Keratinocyte (primary cell): ENCODE measurements around the gene PIGT. TPM values are rescaled to one million over a fixed set of nuclear protein-coding genes. Genes with fewer than 3 reads are reported as not detected.

Experiments used
- DNase-seq: peaks from one replicate; pipeline ENCODE4 v3.0.0-alpha.2; 2011; ENCODE audit warnings: low read depth, missing footprints, low spot score
- FAIRE-seq: peaks from 2 replicates; lab custom pipeline; 2011; peaks lifted over from hg19 to GRCh38; lab: Jason Lieb, UNC
- H2AFZ ChIP-seq: 2 replicates; pipeline ENCODE4 v1.6.0; 2012; ENCODE audit warnings: low read length, control low read depth, inconsistent platforms; ENCODE audit not compliant: control insufficient read depth
- H3K27ac ChIP-seq: 2 replicates; pipeline ENCODE4 v1.5.1; 2011; ENCODE audit warnings: low read length; ENCODE audit not compliant: control insufficient read depth, insufficient read depth
- H3K27me3 ChIP-seq: 3 replicates; pipeline ENCODE4 v1.6.0; 2011; ENCODE audit warnings: low read length; ENCODE audit not compliant: control insufficient read depth, insufficient read depth; ENCODE audit errors: extremely low read depth
- H3K36me3 ChIP-seq, 2 experiments: 2 replicates in 1 of 2; 3 replicates in 1 of 2; pipeline ENCODE4 v1.5.1; 2011; ENCODE audit warnings: low read length in 2 of 2, mild to moderate bottlenecking in 1 of 2; ENCODE audit not compliant: control insufficient read depth in 2 of 2, insufficient read depth in 2 of 2; ENCODE audit errors: extremely low read depth in 1 of 2
- H3K4me1 ChIP-seq: 3 replicates; pipeline ENCODE4 v1.5.1; 2011; ENCODE audit warnings: low read length; ENCODE audit not compliant: control insufficient read depth, insufficient read depth; ENCODE audit errors: extremely low read depth
- H3K4me2 ChIP-seq: 3 replicates; pipeline ENCODE4 v1.6.0; 2011; ENCODE audit warnings: low read depth, low read length; ENCODE audit not compliant: control insufficient read depth, insufficient read depth; ENCODE audit errors: extremely low read depth
- H3K4me3 ChIP-seq, 3 experiments: fragments of 200-600 bp in 1 of 3; sonication (generic) in 1 of 3; 2 replicates in 2 of 3; 3 replicates in 1 of 3; pipeline ENCODE4 v1.5.1; 2011 to 2016; ENCODE audit warnings: low read length in 3 of 3, mild to moderate bottlenecking in 3 of 3, control low read depth in 2 of 3, inconsistent platforms in 1 of 3, low read depth in 1 of 3, mixed read lengths in 1 of 3, mixed run types in 1 of 3, moderate library complexity in 1 of 3; ENCODE audit not compliant: control insufficient read depth in 2 of 3, insufficient read depth in 2 of 3; ENCODE audit errors: extremely low read depth in 1 of 3
- H3K79me2 ChIP-seq: 2 replicates; pipeline ENCODE4 v1.6.0; 2012; ENCODE audit warnings: low read length; ENCODE audit not compliant: control insufficient read depth, insufficient read depth
- H3K9ac ChIP-seq: 3 replicates; pipeline ENCODE4 v1.6.0; 2011; ENCODE audit warnings: low read length; ENCODE audit not compliant: control insufficient read depth, insufficient read depth; ENCODE audit errors: extremely low read depth
- H3K9me1 ChIP-seq: 3 replicates; pipeline ENCODE4 v1.6.0; 2011; ENCODE audit warnings: low read length; ENCODE audit not compliant: control insufficient read depth, insufficient read depth; ENCODE audit errors: extremely low read depth
- H3K9me3 ChIP-seq: 2 replicates; pipeline ENCODE4 v1.5.1; 2012; ENCODE audit warnings: low read depth, low read length; ENCODE audit not compliant: control insufficient read depth
- H4K20me1 ChIP-seq: 3 replicates; pipeline ENCODE4 v1.6.0; 2011; ENCODE audit warnings: low read length; ENCODE audit not compliant: control insufficient read depth, insufficient read depth; ENCODE audit errors: extremely low read depth
- EZH2 ChIP-seq: IDR thresholded peaks from one replicate; pipeline ENCODE4 v1.6.1; 2012; ENCODE audit warnings: inconsistent platforms, mild to moderate bottlenecking, low read length, moderate library complexity
- dilution Hi-C: fragments of 300-500 bp; cut with MboI; formaldehyde crosslinking; loops from one replicate; pipeline ENCODE4 v1.7.0; 2020; ENCODE audit warnings: low sequenced_read_pairs; ENCODE audit not compliant: extremely low pct_ligation_motif_present
- polyA plus RNA-seq, 5 experiments: library from polyadenylated mRNA; depleted of rRNA in 3 of 5; stranded (reverse) in 3 of 5; stranded (forward) in 1 of 5; unstranded in 1 of 5; fragments of >200 nt; gene quantifications; 1 replicate in 1 of 5; 2 replicates in 3 of 5; 3 replicates in 1 of 5; pipeline versions ENCODE4 v1.2.1 to v1.2.3, GENCODE V29; 2011 to 2012; ENCODE audit warnings: missing spikeins in 2 of 5, low read depth in 1 of 5, low replicate concordance in 1 of 5
- TF ChIP-seq, protein P1 (sequence below), 3 experiments: IDR thresholded peaks in 1 of 3; conservative IDR thresholded peaks in 1 of 3; optimal IDR thresholded peaks in 1 of 3; 2 replicates in 2 of 3; 3 replicates in 1 of 3; pipeline versions ENCODE3 to v1.5.1; 2011; ENCODE audit warnings: low read length in 3 of 3, mild to moderate bottlenecking in 3 of 3, moderate library complexity in 2 of 3, control low read depth in 1 of 3, inconsistent platforms in 1 of 3; ENCODE audit not compliant: insufficient read depth in 2 of 3; ENCODE audit errors: extremely low read depth in 1 of 3

PIGT gene
- polyA plus RNA-seq, 1 donor (not counting 4 experiments of a cell fraction or from before 2014, with no cell fraction given): 26.5 TPM

DNA sequence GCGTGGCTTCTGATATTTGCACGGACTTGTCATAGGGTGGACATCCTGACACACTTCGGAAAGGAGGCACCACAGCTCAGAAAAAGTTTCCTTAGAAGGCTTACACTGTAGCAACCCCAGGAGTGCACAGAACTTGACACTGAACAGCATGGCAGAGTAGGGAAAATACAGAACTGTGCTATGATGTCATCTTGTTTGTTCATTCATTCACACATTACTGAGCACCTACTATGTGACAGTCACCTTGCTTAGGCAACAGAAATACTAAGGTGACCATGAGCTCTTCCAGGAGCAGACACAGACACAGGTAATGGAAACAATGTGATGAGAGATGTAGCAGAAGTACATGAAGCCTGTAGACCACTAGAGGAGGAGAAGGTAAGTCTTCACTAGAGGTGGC lies 2.5 kb upstream of the PIGT start:
- no peak for FAIRE-seq
- Histone ChIP-seq H3K4me2 (no peak overlapping the region), H3K4me3 (no peak overlapping the region), H3K9me1 (no peaks in the 10 kb centered on the region), H3K4me1 (peaks cover 14% of the 10 kb centered on the region), H3K27me3 (no peaks in the 10 kb centered on the region), H4K20me1 (no peaks in the 10 kb centered on the region), H3K36me3 (peaks cover 5 to 8% of the 10 kb centered on the region in 2 experiments), H3K9ac (no peak overlapping the region), H3K27ac (no peak overlapping the region), H2AFZ (no peak overlapping the region), H3K9me3 (no peaks in the 10 kb centered on the region), H3K79me2 (peaks cover 22% of the 10 kb centered on the region)
- DNase-seq: no peak
- TF ChIP-seq, protein P1, sequence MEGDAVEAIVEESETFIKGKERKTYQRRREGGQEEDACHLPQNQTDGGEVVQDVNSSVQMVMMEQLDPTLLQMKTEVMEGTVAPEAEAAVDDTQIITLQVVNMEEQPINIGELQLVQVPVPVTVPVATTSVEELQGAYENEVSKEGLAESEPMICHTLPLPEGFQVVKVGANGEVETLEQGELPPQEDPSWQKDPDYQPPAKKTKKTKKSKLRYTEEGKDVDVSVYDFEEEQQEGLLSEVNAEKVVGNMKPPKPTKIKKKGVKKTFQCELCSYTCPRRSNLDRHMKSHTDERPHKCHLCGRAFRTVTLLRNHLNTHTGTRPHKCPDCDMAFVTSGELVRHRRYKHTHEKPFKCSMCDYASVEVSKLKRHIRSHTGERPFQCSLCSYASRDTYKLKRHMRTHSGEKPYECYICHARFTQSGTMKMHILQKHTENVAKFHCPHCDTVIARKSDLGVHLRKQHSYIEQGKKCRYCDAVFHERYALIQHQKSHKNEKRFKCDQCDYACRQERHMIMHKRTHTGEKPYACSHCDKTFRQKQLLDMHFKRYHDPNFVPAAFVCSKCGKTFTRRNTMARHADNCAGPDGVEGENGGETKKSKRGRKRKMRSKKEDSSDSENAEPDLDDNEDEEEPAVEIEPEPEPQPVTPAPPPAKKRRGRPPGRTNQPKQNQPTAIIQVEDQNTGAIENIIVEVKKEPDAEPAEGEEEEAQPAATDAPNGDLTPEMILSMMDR (optimal IDR thresholded peaks at IDR 0.05 in 1 of 3, IDR thresholded peaks at IDR 0.05 in 1 of 3, conservative IDR thresholded peaks at IDR 0.05 in 1 of 3; ENCODE audit: extremely low read depth in 1 of 3, insufficient read depth in 2 of 3, low read length in 3 of 3): no peak
- TF ChIP-seq EZH2: no peak
- dilution Hi-C loops: no loop called here

DNA sequence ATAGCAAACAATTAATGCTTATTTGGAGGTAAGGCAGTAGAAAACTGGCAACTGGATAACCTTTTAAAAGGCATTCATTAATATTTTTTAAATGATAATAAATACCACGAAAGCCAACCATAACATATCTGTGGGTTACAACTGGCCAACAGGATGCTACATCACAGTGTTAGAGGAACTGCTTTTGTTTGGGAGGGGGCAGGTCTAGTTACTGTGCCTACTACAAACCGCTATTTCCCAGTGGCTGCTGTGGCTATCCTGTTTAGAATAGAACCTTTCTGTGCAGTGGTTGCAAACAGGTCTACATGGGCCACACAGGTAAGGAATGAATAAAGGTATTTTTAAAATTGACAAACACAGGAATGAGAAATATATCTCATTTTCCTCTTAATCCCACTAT lies 976 bp downstream of the PIGT start:
- Histone ChIP-seq H3K79me2 (peaks cover 24% of the 10 kb centered on the region), H3K4me2 (peak overlapping the region; percentile 97), H3K27ac (peak overlapping the region; percentile 79), H2AFZ (no peak overlapping the region), H3K9me3 (no peaks in the 10 kb centered on the region), H3K9ac (peak overlapping the region; percentile 89), H3K9me1 (no peaks in the 10 kb centered on the region), H3K36me3 (peaks cover 17 to 23% of the 10 kb centered on the region in 2 experiments), H4K20me1 (peaks cover 2% of the 10 kb centered on the region), H3K27me3 (no peaks in the 10 kb centered on the region), H3K4me3 (peak overlapping the region; percentile 82 to 93 (median 91)), H3K4me1 (peaks cover 25% of the 10 kb centered on the region)
- dilution Hi-C loops: no loop called here
- FAIRE-seq (no peak), DNase-seq (no peak)
- TF ChIP-seq, protein P1 (optimal IDR thresholded peaks at IDR 0.05 in 1 of 3, IDR thresholded peaks at IDR 0.05 in 1 of 3, conservative IDR thresholded peaks at IDR 0.05 in 1 of 3; ENCODE audit: extremely low read depth in 1 of 3, insufficient read depth in 2 of 3, low read length in 3 of 3): no peak
- no peak for TF ChIP-seq EZH2
